HepG2 (cell line): ENCODE measurements around the gene ALDOA. TPM values are rescaled to one million over a fixed set of nuclear protein-coding genes. Genes with fewer than 3 reads are reported as not detected.

ENCODE experiments used
- BCL3 ChIP-seq: sonication (generic); formaldehyde crosslinking; IDR thresholded peaks from 2 replicates; pipeline ENCODE4 v1.5.1; 2020; ENCODE audit warnings: mild to moderate bottlenecking, missing genetic modification reagents, moderate library complexity
- CBFB ChIP-seq: sonication (generic); formaldehyde crosslinking; IDR thresholded peaks from 2 replicates; pipeline ENCODE4 v1.4.0; 2020; ENCODE audit warnings: missing genetic modification reagents
- MBNL3 ChIP-seq: fragments of 250-450 bp; sonication (Bioruptor Pico); conservative IDR thresholded peaks from 2 replicates; pipeline ENCODE4 v1.8.0; 2022; ENCODE audit warnings: mild to moderate bottlenecking, inconsistent platforms
- TRIM24 ChIP-seq: sonication (generic); formaldehyde crosslinking; IDR thresholded peaks from 2 replicates; pipeline ENCODE4 v1.8.0; 2022; ENCODE audit warnings: mild to moderate bottlenecking, missing genetic modification reagents
- ZGPAT ChIP-seq: IDR thresholded peaks from 2 replicates; pipeline ENCODE4 v1.6.1; 2016; ENCODE audit warnings: mild to moderate bottlenecking
- ZNF510 ChIP-seq: sonication (generic); formaldehyde crosslinking; IDR thresholded peaks from 2 replicates; pipeline ENCODE4 v1.4.0; 2020; ENCODE audit warnings: low read depth, mild to moderate bottlenecking, missing genetic modification reagents
- ZNF558 ChIP-seq: sonication (generic); formaldehyde crosslinking; IDR thresholded peaks from 2 replicates; pipeline ENCODE4 v1.9.0; 2022; ENCODE audit warnings: mild to moderate bottlenecking, missing genetic modification reagents, borderline replicate concordance
- ZNF615 ChIP-seq: sonication (generic); formaldehyde crosslinking; IDR thresholded peaks from 2 replicates; pipeline ENCODE4 v1.5.0; 2020; ENCODE audit warnings: mild to moderate bottlenecking, missing genetic modification reagents, borderline replicate concordance
- ZNF790 ChIP-seq: sonication (generic); formaldehyde crosslinking; IDR thresholded peaks from 2 replicates; pipeline ENCODE4 v1.8.0; 2022; ENCODE audit warnings: missing genetic modification reagents, mild to moderate bottlenecking, borderline replicate concordance
- ZNF800 ChIP-seq: sonication (generic); formaldehyde crosslinking; IDR thresholded peaks from 2 replicates; pipeline ENCODE4 v1.4.0; 2020; ENCODE audit warnings: missing genetic modification reagents
- polyA plus RNA-seq, 8 experiments: library from polyadenylated mRNA; depleted of rRNA in 3 of 8; stranded (reverse) in 7 of 8; unstranded in 1 of 8; fragments of >200 nt; fragmentation: Illumina TruSeq in 4 of 8; extraction: Trizol in 4 of 8; gene quantifications; 2 replicates each; pipeline versions ENCODE4 v1.2.1 to v1.2.3, GENCODE V29; 2011 to 2016; ENCODE audit warnings: low read depth in 4 of 8, missing spikeins in 1 of 8, mixed read lengths in 1 of 8; ENCODE audit not compliant: insufficient read depth in 1 of 8
- total RNA-seq, 5 experiments: library from RNA; depleted of rRNA; stranded (reverse); fragments of >200 nt; fragmentation: Illumina TruSeq; extraction: Trizol; gene quantifications; 2 replicates each; pipeline ENCODE4 v1.2.3, GENCODE V29; 2016; ENCODE audit warnings: low read depth in 1 of 5
- TF ChIP-seq, protein P1 (sequence below), 2 experiments: fragments of 450-650 bp in 1 of 2; sonication (generic) in 1 of 2; formaldehyde crosslinking in 1 of 2; IDR thresholded peaks; 2 replicates each; pipeline versions ENCODE4 v1.6.1 to v1.8.0; 2016 to 2022; ENCODE audit warnings: antibody characterized with exemption in 1 of 2, mild to moderate bottlenecking in 1 of 2, missing genetic modification reagents in 1 of 2
- TF ChIP-seq, protein P2 (sequence below): sonication (generic); formaldehyde crosslinking; IDR thresholded peaks from 2 replicates; pipeline ENCODE4 v1.5.0; 2020; ENCODE audit warnings: missing genetic modification reagents

Gene ALDOA
- total and polyA plus RNA-seq, 2 of the 13 experiments (the other 11 are each of a cell fraction or from before 2014, with no cell fraction given), result 925 to 1,884 TPM

GRCh38 chr16:30091474-30092372, 26.2 kb downstream of the ALDOA start, which contains the start of gene TBX6 (continued):
- TF ChIP-seq, protein P1, sequence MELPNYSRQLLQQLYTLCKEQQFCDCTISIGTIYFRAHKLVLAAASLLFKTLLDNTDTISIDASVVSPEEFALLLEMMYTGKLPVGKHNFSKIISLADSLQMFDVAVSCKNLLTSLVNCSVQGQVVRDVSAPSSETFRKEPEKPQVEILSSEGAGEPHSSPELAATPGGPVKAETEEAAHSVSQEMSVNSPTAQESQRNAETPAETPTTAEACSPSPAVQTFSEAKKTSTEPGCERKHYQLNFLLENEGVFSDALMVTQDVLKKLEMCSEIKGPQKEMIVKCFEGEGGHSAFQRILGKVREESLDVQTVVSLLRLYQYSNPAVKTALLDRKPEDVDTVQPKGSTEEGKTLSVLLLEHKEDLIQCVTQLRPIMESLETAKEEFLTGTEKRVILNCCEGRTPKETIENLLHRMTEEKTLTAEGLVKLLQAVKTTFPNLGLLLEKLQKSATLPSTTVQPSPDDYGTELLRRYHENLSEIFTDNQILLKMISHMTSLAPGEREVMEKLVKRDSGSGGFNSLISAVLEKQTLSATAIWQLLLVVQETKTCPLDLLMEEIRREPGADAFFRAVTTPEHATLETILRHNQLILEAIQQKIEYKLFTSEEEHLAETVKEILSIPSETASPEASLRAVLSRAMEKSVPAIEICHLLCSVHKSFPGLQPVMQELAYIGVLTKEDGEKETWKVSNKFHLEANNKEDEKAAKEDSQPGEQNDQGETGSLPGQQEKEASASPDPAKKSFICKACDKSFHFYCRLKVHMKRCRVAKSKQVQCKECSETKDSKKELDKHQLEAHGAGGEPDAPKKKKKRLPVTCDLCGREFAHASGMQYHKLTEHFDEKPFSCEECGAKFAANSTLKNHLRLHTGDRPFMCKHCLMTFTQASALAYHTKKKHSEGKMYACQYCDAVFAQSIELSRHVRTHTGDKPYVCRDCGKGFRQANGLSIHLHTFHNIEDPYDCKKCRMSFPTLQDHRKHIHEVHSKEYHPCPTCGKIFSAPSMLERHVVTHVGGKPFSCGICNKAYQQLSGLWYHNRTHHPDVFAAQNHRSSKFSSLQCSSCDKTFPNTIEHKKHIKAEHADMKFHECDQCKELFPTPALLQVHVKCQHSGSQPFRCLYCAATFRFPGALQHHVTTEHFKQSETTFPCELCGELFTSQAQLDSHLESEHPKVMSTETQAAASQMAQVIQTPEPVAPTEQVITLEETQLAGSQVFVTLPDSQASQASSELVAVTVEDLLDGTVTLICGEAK (IDR thresholded peaks at IDR 0.05), result no peak
- TF ChIP-seq, protein P1 (CRISPR knock-in tag; IDR thresholded peaks at IDR 0.05), result peak; percentile 26; the same call in 1 of the 2 replicates
- TF ChIP-seq BCL3 (CRISPR knock-in tag), result peak; percentile 78; the same call in 1 of the 2 replicates
- TF ChIP-seq CBFB, result peak; percentile 92
- TF ChIP-seq ZNF790 (CRISPR knock-in tag), result no peak; the same call in 1 of the 2 replicates
- no peak for TF ChIP-seq ZNF558 (CRISPR knock-in tag)
- no peak for TF ChIP-seq ZNF510 (CRISPR knock-in tag)
- TF ChIP-seq ZNF615 (CRISPR knock-in tag), result no peak; the same call in 1 of the 2 replicates
- TF ChIP-seq, protein P2, sequence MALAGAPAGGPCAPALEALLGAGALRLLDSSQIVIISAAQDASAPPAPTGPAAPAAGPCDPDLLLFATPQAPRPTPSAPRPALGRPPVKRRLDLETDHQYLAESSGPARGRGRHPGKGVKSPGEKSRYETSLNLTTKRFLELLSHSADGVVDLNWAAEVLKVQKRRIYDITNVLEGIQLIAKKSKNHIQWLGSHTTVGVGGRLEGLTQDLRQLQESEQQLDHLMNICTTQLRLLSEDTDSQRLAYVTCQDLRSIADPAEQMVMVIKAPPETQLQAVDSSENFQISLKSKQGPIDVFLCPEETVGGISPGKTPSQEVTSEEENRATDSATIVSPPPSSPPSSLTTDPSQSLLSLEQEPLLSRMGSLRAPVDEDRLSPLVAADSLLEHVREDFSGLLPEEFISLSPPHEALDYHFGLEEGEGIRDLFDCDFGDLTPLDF (CRISPR knock-in tag), result peak; percentile 88
- TF ChIP-seq MBNL3 (CRISPR knock-in tag), result no peak
- TF ChIP-seq ZNF800 (CRISPR knock-in tag), result peak; percentile 77
- no peak for TF ChIP-seq TRIM24
- peak; percentile 92 for TF ChIP-seq ZGPAT (CRISPR knock-in tag)
